ENCODE measurements around the gene C1QTNF6. TPM values are rescaled to one million over a fixed set of nuclear protein-coding genes. Genes with fewer than 3 reads are reported as not detected.

C1QTNF6 gene
- total and polyA plus RNA-seq, 10 of the 15 experiments (the other 5 are each of a cell fraction or from before 2014, with no cell fraction given) = 0.16 to 4.1 (median 1.3) TPM

DNA sequence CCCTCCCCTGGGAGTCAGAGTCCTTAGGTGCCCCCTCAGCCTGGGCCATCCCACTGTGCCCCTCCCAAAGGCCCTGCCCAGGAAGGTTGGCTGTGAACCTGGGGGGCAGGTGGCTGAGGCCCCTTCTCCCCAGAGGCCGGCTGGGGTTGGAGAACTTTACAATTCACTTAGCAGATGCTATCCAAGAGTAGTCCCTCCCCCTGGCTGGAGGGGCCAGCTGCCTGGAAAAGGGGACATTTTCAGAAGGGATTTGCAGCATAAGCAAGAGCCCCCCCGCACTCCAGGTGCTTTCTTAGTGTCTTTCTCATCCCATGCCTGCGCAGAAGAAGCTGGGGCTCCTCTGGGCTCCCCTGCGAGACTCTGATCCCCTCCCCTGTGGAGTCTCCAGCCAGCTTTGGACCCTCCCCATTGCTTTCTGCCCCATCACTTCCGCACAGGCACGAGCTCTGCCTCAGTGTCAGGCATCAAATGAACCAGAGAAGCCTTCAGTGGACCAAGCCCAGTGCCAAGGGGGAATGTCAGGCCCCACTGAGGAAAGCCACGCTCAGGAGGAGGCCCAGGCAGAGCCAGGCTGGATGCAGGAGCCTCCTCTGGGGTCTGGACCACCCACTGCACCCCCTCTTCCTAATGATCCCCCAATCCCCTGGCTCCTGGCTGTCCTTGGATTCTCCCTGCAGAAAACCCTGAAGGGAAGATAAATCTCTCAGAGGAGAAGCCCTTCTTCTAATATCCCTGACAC lies 20.5 kb upstream of the C1QTNF6 start:
- H3K27me3 ChIP-seq (replicated peaks in 1 of 2; ENCODE audit: control insufficient read depth in 2 of 2, insufficient read depth in 2 of 2, low read length in 1 of 2) = no peaks in the 10 kb centered on the region
- H4K20me1 ChIP-seq (ENCODE audit: control insufficient read depth, insufficient read depth) = no peaks in the 10 kb centered on the region
- no peak for ATAC-seq
- no TSS peak for BruUV-seq (replicated peaks)
- TF ChIP-seq BCL11A (IDR thresholded peaks at IDR 0.05; ENCODE audit: low read depth, low read length) (no peak), TCF12 (IDR thresholded peaks at IDR 0.05; ENCODE audit: low read depth, low read length) (no peak), HDAC2 (IDR thresholded peaks at IDR 0.05) (no peak), STAT1 (conservative IDR thresholded peaks at IDR 0.05) (no peak), NFXL1 (IDR thresholded peaks at IDR 0.05; ENCODE audit: borderline replicate concordance) (no peak), SKIL (IDR thresholded peaks at IDR 0.05; ENCODE audit: low read depth, poor library complexity, severe bottlenecking) (no peak), NR2C2 (IDR thresholded peaks at IDR 0.05; ENCODE audit: borderline replicate concordance, control insufficient read depth, insufficient read length, low read depth) (no peak), KLF5 (IDR thresholded peaks at IDR 0.05; ENCODE audit: partially characterized antibody) (no peak), ZNF24 (IDR thresholded peaks at IDR 0.05) (no peak)
- H3K79me2 ChIP-seq (ENCODE audit: control insufficient read depth, insufficient read depth, low read length) = no peaks in the 10 kb centered on the region
- SMC1A ChIA-PET (ENCODE audit: uncharacterized antibody, unreplicated experiment) = no interaction called here
- intact Hi-C loops (cut with micrococcal nuclease; ENCODE audit: unreplicated experiment) = no loop called here
- H3K9ac ChIP-seq (ENCODE audit: control insufficient read depth, insufficient read depth, low read length) = no peak overlapping the region
- no peaks in the 10 kb centered on the region for H3K4me1 ChIP-seq (ENCODE audit: control insufficient read depth, insufficient read depth, low read length)
- no peak for FAIRE-seq
- no peaks in the 10 kb centered on the region; a peak in 3 of 4 replicates for H3K36me3 ChIP-seq (ENCODE audit: control insufficient read depth in 2 of 2, insufficient read depth in 2 of 2, low read length in 1 of 2)
- POLR2A ChIA-PET = interaction anchor here (0.9 kb wide), 1 partner anchor 10 kb away, joined by 5 read pairs; no protein-coding TSS in a partner anchor
- no peak overlapping the region for H2AFZ ChIP-seq (ENCODE audit: control insufficient read depth, low read depth, low read length)
- DNase-seq (ENCODE audit: low read depth, low spot score) = no peak
- in situ Hi-C loops (cut with MboI) = loop anchor here (25.0 kb wide), 1 partner anchor 1821 kb away; the partner anchor contains the start of gene HMOX1
- RAD21 ChIA-PET (ENCODE audit: unreplicated experiment) = no interaction called here
- H3K9me3 ChIP-seq (replicated peaks; ENCODE audit: control insufficient read depth, insufficient read depth, low read length) = no peaks in the 10 kb centered on the region
- H3K4me2 ChIP-seq (ENCODE audit: control insufficient read depth, insufficient read depth) = no peak overlapping the region
- CTCF ChIA-PET = interaction anchor here (1.9 to 2.7 kb wide), 3 partner anchors 8 to 52 kb away, joined by 6 to 18 read pairs (median 8); no protein-coding TSS in a partner anchor
- WGBS (ENCODE audit: insufficient coverage, insufficient replicate concordance, low lambda C conversion rate, missing lambda C conversion rate) = 68% methylated on average over 7 of the region's 7 CpGs
- H3K27ac ChIP-seq (ENCODE audit: control insufficient read depth, insufficient read depth) = no peak overlapping the region
- no peak overlapping the region for H3K4me3 ChIP-seq

Measured in GM12878 (cell line).